SK-N-DZ (cell line): Measurements from ENCODE around the gene ZACN.

ENCODE experiments used
- DNase-seq: peaks from one replicate; pipeline ENCODE4 v3.0.0-alpha.2; 2015; ENCODE audit warnings: low spot score
- small RNA-seq, 2 experiments: library from RNA; depleted of rRNA; stranded (forward); fragments of <200 nt; gene quantifications; one replicate each; pipeline ENCODE3, GENCODE V24; 2014

ZACN gene

GRCh38 chr17:76131692-76132573, 53.0 kb downstream of the ZACN start:
- no peak for DNase-seq

Small RNAs within 50 kb of the gene (small RNA-seq; reads per million reads assigned to genes)
- 0 to 0.03 reads per million in 2 experiments for gene MIR6868
